GM21825 (cell line): ENCODE measurements around the gene TRIM31.
A peak's percentile ranks its signal among the peaks of the same experiment; 100 is the strongest.

Experiments
- ATAC-seq: cut with Tn5 transposase; IDR thresholded peaks from one replicate; pipeline ENCODE4 v1.9.1; 2021; ENCODE audit warnings: mild to moderate bottlenecking, moderate library complexity; ENCODE audit not compliant: unreplicated experiment

The TRIM31 gene

GRCh38 chr6:30087876-30088275 lies 25.0 kb downstream of the TRIM31 start:
- ATAC-seq = no peak

GRCh38 chr6:30077218-30077617 lies 35.7 kb downstream of the TRIM31 start:
- no peak for ATAC-seq

- ATAC-seq = no peak
These were observed 36.8 kb downstream of the TRIM31 start for GRCh38 chr6:30075790-30076732.

- ATAC-seq = no peak
These were observed 37.6 kb downstream of the TRIM31 start, which contains the start of gene RNF39 for GRCh38 chr6:30075094-30075789. Gene RNF39 (minus strand): TSS chr6:30075769. CDS start chr6:30075585, 184 bp downstream.

- no peak for ATAC-seq
These were observed 38.4 kb downstream of the TRIM31 start for GRCh38 chr6:30074331-30075093.

- no peak for ATAC-seq
These were observed 39.2 kb downstream of the TRIM31 start for GRCh38 chr6:30073489-30074235.

- no peak for ATAC-seq
These were observed 41.0 kb downstream of the TRIM31 start for GRCh38 chr6:30071858-30072257.

- ATAC-seq = no peak
These were observed 41.6 kb downstream of the TRIM31 start for GRCh38 chr6:30071081-30071818.

GRCh38 chr6:30067460-30068139 lies 45.3 kb downstream of the TRIM31 start:
- ATAC-seq = no peak

- ATAC-seq = peak; percentile 93
These were observed 46.1 kb downstream of the TRIM31 start, which contains the start of gene PPP1R11 for GRCh38 chr6:30066577-30067459. Gene PPP1R11 (plus strand): TSS chr6:30067198. CDS start chr6:30067411, 213 bp downstream.

- no peak for ATAC-seq
These were observed 46.8 kb downstream of the TRIM31 start for GRCh38 chr6:30066082-30066481.

GRCh38 chr6:30063315-30063714 lies 49.6 kb downstream of the TRIM31 start:
- ATAC-seq = no peak

- no peak for ATAC-seq
These were observed 50.3 kb downstream of the TRIM31 start for GRCh38 chr6:30062471-30063178.

GRCh38 chr6:30061858-30062458 lies 50.9 kb downstream of the TRIM31 start:
- ATAC-seq = peak; percentile 8

- ATAC-seq = peak; percentile 78
These were observed 51.6 kb downstream of the TRIM31 start, which contains the start of gene POLR1H for GRCh38 chr6:30061092-30061857. Gene POLR1H (plus strand): TSS chr6:30061265. CDS start chr6:30061525, 260 bp downstream.

GRCh38 chr6:30060606-30061091 lies 52.2 kb downstream of the TRIM31 start:
- peak; percentile 31 for ATAC-seq
